ENCODE measurements around the gene ATL2.

- TF ChIP-seq EZH2 (IDR thresholded peaks at IDR 0.05; ENCODE audit: low read depth, low read length, severe bottlenecking): no peak
- TF ChIP-seq, protein P1, sequence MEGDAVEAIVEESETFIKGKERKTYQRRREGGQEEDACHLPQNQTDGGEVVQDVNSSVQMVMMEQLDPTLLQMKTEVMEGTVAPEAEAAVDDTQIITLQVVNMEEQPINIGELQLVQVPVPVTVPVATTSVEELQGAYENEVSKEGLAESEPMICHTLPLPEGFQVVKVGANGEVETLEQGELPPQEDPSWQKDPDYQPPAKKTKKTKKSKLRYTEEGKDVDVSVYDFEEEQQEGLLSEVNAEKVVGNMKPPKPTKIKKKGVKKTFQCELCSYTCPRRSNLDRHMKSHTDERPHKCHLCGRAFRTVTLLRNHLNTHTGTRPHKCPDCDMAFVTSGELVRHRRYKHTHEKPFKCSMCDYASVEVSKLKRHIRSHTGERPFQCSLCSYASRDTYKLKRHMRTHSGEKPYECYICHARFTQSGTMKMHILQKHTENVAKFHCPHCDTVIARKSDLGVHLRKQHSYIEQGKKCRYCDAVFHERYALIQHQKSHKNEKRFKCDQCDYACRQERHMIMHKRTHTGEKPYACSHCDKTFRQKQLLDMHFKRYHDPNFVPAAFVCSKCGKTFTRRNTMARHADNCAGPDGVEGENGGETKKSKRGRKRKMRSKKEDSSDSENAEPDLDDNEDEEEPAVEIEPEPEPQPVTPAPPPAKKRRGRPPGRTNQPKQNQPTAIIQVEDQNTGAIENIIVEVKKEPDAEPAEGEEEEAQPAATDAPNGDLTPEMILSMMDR (IDR thresholded peaks at IDR 0.05; ENCODE audit: control extremely low read depth in 1 of 3, insufficient read depth in 1 of 3, low read depth in 1 of 3, low read length in 3 of 3): peak in 1 of 3 experiments; percentile 15; a peak in 1 of 4 replicates
- no peak for TF ChIP-seq CREB1 (IDR thresholded peaks at IDR 0.05)
- no peak for TF ChIP-seq CHD1 (IDR thresholded peaks at IDR 0.05; ENCODE audit: low read depth, low read length)
- no peak for TF ChIP-seq EP300 (IDR thresholded peaks at IDR 0.05; ENCODE audit: borderline replicate concordance in 1 of 2, low read depth in 2 of 2, low read length in 2 of 2)
- TF ChIP-seq POLR2A (IDR thresholded peaks at IDR 0.05; ENCODE audit: control extremely low read depth in 1 of 2, low read depth in 2 of 2, low read length in 2 of 2): no peak
- TF ChIP-seq GABPA (IDR thresholded peaks at IDR 0.05; ENCODE audit: borderline replicate concordance, insufficient read depth, low read length): no peak
- no peak for TF ChIP-seq TEAD4 (IDR thresholded peaks at IDR 0.05; ENCODE audit: low read depth, low read length)
- TF ChIP-seq, protein P2, sequence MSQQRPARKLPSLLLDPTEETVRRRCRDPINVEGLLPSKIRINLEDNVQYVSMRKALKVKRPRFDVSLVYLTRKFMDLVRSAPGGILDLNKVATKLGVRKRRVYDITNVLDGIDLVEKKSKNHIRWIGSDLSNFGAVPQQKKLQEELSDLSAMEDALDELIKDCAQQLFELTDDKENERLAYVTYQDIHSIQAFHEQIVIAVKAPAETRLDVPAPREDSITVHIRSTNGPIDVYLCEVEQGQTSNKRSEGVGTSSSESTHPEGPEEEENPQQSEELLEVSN (IDR thresholded peaks at IDR 0.05): no peak
- TF ChIP-seq SP2 (IDR thresholded peaks at IDR 0.05; ENCODE audit: low read length): no peak
These were observed 1.3 kb downstream of the ATL2 start for GRCh38 chr2:38375696-38376345.

Data from H1 (cell line).